GM21381 (cell line): Measurements from ENCODE around the gene NKX6-2.
"Not testable (repeated sequence)": the region's sequence is repeated elsewhere in the genome, so short reads cannot be mapped to it uniquely, and the experiment has no call there.

ENCODE experiments used
- ATAC-seq: cut with Tn5 transposase; IDR thresholded peaks from one replicate; pipeline ENCODE4 v1.9.1; 2021; ENCODE audit warnings: mild to moderate bottlenecking, moderate library complexity; ENCODE audit not compliant: unreplicated experiment

NKX6-2 gene

GRCh38 chr10:132783940-132784865 lies 1.7 kb downstream of the NKX6-2 start:
- no peak for ATAC-seq

- no peak for ATAC-seq
Measured at GRCh38 chr10:132783165-132783939, 2.6 kb downstream of the NKX6-2 start.

- no peak for ATAC-seq
Measured at GRCh38 chr10:132781556-132781955, 4.4 kb downstream of the NKX6-2 start.

- no peak for ATAC-seq
Measured at GRCh38 chr10:132780356-132780755, 5.6 kb downstream of the NKX6-2 start.

GRCh38 chr10:132779549-132780294 lies 6.2 kb downstream of the NKX6-2 start:
- ATAC-seq = no peak

- ATAC-seq = no peak
Measured at GRCh38 chr10:132777441-132777840, 8.5 kb downstream of the NKX6-2 start.

- ATAC-seq = no peak
Measured at GRCh38 chr10:132776821-132777220, 9.1 kb downstream of the NKX6-2 start.

GRCh38 chr10:132776186-132776585 lies 9.8 kb downstream of the NKX6-2 start:
- ATAC-seq = no peak

- ATAC-seq = no peak
Measured at GRCh38 chr10:132774902-132775863, 10.8 kb downstream of the NKX6-2 start.

GRCh38 chr10:132774181-132774901 lies 11.6 kb downstream of the NKX6-2 start:
- no peak for ATAC-seq

- ATAC-seq = not testable (repeated sequence)
Measured at GRCh38 chr10:132772816-132773215, 13.1 kb downstream of the NKX6-2 start.

GRCh38 chr10:132770061-132771021 lies 15.6 kb downstream of the NKX6-2 start:
- no peak for ATAC-seq

GRCh38 chr10:132768346-132769248 lies 17.4 kb downstream of the NKX6-2 start:
- ATAC-seq = no peak

GRCh38 chr10:132766291-132766690 lies 19.7 kb downstream of the NKX6-2 start:
- ATAC-seq = no peak

- no peak for ATAC-seq
Measured at GRCh38 chr10:132765435-132765834, 20.5 kb downstream of the NKX6-2 start.

GRCh38 chr10:132764108-132764507 lies 21.8 kb downstream of the NKX6-2 start:
- no peak for ATAC-seq

GRCh38 chr10:132763545-132763944 lies 22.4 kb downstream of the NKX6-2 start:
- no peak for ATAC-seq
